Measurements from ENCODE around the gene FHOD3.

- TF ChIP-seq, protein P1, sequence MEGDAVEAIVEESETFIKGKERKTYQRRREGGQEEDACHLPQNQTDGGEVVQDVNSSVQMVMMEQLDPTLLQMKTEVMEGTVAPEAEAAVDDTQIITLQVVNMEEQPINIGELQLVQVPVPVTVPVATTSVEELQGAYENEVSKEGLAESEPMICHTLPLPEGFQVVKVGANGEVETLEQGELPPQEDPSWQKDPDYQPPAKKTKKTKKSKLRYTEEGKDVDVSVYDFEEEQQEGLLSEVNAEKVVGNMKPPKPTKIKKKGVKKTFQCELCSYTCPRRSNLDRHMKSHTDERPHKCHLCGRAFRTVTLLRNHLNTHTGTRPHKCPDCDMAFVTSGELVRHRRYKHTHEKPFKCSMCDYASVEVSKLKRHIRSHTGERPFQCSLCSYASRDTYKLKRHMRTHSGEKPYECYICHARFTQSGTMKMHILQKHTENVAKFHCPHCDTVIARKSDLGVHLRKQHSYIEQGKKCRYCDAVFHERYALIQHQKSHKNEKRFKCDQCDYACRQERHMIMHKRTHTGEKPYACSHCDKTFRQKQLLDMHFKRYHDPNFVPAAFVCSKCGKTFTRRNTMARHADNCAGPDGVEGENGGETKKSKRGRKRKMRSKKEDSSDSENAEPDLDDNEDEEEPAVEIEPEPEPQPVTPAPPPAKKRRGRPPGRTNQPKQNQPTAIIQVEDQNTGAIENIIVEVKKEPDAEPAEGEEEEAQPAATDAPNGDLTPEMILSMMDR (IDR thresholded peaks at IDR 0.05), result no peak
- no peak for TF ChIP-seq EP300 (IDR thresholded peaks at IDR 0.05; ENCODE audit: low read depth)
- no peak for TF ChIP-seq POLR2A (IDR thresholded peaks at IDR 0.05)
Observed at GRCh38 chr18:36673452-36673851, 375.9 kb downstream of the FHOD3 start.
